CD4-positive, alpha-beta T cell treated with Interleukin-6 at 100 ng/mL for 8 hours (primary cell): ENCODE data around the gene KIF1B.

Experiments used
- DNase-seq: peaks from one replicate; pipeline ENCODE4 v3.0.0-alpha.2; 2020; ENCODE audit warnings: mixed read lengths, low spot score

Gene KIF1B

DNA sequence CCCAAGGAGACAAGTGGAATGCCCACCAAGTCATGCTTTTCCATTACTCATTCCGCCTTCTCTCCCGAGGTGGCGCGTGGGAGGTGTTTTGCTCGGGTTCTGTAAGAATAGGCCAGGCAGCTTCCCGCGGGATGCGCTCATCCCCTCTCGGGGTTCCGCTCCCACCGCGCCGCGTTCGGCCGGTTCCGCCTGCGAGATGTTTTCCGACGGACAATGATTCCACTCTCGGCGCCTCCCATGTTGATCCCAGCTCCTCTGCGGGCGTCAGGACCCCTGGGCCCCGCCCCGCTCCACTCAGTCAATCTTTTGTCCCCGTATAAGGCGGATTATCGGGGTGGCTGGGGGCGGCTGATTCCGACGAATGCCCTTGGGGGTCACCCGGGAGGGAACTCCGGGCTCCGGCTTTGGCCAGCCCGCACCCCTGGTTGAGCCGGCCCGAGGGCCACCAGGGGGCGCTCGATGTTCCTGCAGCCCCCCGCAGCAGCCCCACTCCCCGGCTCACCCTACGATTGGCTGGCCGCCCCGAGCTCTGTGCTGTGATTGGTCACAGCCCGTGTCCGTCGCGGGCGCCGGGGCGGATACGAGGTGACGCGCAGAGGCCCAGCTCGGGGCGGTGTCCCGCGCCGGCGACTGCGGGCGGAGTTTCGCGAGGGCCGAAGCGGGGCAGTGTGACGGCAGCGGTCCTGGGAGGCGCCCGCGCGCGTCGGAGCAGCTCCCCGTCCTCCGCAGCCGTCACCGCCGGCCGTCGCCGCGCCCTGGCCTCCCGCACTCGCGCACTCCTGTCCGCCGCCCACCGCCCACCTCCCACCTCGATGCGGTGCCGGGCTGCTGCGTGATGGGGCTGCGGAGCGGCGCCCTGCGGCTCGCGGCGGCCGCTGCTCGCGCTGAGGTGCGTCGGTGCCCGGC is at the start of gene KIF1B:
KIF1B (plus strand) TSS at position 666 of the 906 bp plus-strand sequence. CDS start 21,759 bp downstream, outside the sequence.
- peak; percentile 96 for DNase-seq

- DNase-seq, result no peak
These were observed 49.4 kb upstream of the KIF1B start for GRCh38 chr1:10160907-10161490.

GRCh38 chr1:10161541-10162290 is 48.7 kb upstream of the KIF1B start:
- DNase-seq, result no peak

DNA sequence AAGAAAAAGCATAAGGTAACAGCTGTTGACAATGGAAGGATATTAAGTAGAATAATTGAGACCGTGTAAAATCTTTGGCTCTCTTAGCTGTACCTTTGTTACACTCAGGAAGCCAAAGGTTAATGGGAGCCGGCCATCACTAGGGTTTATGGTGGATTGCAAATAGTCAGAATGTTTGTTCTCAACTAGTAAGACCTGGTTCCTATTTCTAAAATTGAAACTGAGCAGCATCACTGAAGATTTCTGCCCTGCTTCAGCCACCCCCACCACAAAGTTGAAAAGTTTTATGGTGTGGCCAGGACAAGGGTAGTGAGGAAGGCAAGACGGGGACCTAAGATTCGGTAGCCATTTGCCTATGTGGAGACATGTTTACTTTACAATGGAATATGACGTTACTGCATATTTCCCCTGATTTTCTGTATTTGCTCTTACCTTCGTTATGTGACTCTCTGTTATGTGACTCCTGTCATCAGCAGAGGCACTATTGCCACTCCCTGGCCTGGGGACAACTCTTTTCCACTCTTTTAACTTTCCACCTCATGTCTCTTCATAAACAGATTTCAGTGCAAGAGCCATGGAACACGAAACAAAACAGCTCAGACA is 41.4 kb upstream of the KIF1B start:
- no peak for DNase-seq

- DNase-seq, result no peak
These were observed 40.2 kb upstream of the KIF1B start for GRCh38 chr1:10170239-10170574.

- no peak for DNase-seq
These were observed 39.1 kb upstream of the KIF1B start for GRCh38 chr1:10171105-10171767.

DNA sequence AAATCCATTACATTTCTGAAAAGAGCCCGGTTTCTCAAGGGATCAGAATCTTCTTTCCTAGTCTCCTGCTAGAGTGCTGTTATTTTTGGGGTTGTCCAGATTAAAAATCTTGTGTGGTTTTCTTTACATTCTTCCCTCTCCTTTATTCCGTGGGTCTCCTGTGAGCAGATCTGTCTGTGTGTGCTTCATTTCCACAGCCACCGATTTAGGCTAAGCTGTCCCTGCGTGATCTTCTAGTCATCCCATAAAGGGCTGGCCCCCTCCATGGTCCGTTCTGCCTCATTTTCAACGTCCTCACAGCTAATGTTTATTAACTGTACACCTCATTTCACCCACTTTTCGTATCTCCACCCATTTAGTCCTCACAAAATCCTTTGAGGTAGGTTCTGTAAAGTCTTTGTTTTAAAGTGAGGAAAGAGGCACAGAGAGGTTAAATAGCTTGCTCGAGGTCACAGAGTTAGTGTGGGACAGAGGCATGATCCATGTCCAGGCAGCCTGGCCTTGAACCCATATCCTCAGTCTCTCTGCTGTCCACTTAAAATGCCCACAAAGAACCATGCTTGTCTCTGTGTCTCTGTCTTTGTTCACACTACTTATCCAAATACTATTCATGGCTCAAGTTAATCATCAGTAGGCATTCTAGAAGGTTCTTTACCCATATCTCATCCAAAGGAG is 38.2 kb upstream of the KIF1B start:
- DNase-seq, result no peak

- no peak for DNase-seq
These were observed 36.8 kb upstream of the KIF1B start for GRCh38 chr1:10173582-10173981.

- no peak for DNase-seq
These were observed 32.5 kb upstream of the KIF1B start for GRCh38 chr1:10177876-10178275.

GRCh38 chr1:10178597-10179405 is 31.6 kb upstream of the KIF1B start:
- DNase-seq, result no peak

DNA sequence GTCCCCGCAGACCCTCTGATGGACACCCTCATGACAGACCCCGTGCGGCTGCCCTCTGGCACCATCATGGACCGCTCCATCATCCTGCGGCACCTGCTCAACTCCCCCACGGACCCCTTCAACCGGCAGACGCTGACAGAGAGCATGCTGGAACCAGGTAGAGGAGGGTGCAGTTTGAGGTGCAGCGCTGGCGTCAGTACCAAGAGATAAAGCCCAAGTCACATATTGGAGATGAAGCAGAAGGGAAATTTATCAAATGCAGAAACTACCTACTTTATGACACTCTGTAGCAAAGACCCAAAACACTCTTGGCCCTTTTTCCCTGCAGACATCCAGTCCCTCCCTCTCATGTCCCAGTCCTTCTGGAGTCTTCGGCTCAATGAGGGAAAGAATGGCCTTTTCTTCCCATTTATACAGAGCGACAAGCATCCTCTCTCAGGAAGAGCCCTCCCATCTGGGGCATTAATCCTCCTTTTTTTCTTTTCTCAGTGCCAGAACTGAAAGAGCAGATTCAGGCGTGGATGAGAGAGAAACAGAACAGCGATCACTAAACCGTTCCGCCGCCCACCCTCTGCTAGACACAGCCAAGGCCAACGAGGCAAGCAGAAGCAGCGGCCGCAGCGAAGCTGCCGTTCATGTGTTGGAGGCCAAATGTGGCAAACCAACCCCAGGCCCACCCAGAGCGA is 30.8 kb upstream of the KIF1B start:
- DNase-seq, result no peak

- DNase-seq, result no peak
These were observed 29.2 kb upstream of the KIF1B start for GRCh38 chr1:10181154-10181553.

- no peak for DNase-seq
These were observed 24.6 kb upstream of the KIF1B start for GRCh38 chr1:10185759-10186158.

DNA sequence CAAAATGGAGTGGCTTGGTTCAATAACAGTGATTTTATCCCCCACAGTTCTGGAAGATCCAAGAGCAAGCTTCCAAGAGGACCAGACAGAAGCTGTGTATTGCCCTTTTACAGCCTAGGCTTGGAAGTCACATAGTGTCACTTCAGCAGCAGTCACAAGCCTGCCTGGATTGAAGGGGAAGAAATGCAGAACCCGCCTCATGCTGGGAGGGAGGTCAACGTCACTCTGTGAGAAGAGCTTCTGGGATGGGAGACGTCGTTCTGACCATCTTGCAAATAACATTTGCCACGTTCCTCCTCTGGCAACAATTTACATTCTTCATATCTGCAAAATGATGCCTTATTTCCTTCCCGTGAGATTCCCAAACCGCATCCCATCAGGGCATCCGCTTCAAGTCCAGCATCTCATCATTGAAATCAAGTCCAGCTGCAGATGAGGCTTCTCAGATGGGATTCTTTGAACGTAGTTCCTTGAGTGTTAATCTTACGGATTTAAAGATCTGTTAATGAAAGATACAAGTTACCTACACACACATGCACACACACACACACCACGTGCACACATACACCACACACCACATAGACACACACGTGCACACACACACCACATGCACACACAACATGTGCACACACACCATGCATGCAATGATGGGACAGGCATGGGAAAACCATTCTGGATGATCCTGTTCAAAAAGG is 23.9 kb upstream of the KIF1B start:
- DNase-seq, result no peak

- DNase-seq, result no peak
These were observed 23.4 kb upstream of the KIF1B start for GRCh38 chr1:10187026-10187334.

- no peak for DNase-seq
These were observed 22.2 kb upstream of the KIF1B start for GRCh38 chr1:10188133-10188650.

GRCh38 chr1:10189659-10190058 is 20.7 kb upstream of the KIF1B start:
- no peak for DNase-seq

- DNase-seq, result no peak
These were observed 18.1 kb upstream of the KIF1B start for GRCh38 chr1:10192263-10192662.

GRCh38 chr1:10193288-10193687 is 17.1 kb upstream of the KIF1B start:
- DNase-seq, result no peak
